Measurements from ENCODE around the gene ANLN.
"Not testable (repeated sequence)": the region's sequence is repeated elsewhere in the genome, so short reads cannot be mapped to it uniquely, and the experiment has no call there.

ANLN gene

DNA sequence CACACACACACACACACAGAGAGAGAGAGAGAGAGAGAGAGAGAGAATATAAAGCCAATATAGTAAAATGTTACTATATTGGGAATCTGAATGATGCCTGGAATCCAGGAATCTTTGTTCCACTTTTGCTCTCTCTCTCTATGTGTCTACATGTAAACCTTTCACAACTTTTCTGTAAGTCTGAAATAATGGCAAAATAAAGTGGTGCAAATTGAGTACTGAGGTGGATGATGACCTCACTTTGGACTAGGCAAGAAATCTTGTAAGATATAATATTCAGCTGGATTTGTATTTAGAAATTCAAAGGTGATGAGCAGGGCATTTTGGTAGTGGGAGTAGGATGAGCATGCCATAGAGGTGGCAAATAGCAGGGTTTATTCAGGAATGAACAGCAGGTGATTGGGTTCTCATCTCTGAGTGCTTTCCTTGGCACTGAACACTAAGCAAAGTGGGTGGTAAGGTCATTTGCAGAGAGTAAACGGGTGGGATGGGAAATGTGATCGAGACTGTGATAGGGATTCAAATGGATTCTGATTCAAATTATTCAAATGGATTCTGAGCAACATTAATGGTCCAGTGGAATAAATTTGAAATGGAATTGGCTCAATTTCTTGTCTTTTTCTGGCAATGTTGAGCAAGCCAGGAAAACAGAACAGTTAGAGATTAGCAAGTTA, 9.7 kb upstream of the ANLN start:
- DNase-seq = no peak

- DNase-seq = no peak
Observed at GRCh38 chr7:36381056-36381455, 8.6 kb upstream of the ANLN start.

DNA sequence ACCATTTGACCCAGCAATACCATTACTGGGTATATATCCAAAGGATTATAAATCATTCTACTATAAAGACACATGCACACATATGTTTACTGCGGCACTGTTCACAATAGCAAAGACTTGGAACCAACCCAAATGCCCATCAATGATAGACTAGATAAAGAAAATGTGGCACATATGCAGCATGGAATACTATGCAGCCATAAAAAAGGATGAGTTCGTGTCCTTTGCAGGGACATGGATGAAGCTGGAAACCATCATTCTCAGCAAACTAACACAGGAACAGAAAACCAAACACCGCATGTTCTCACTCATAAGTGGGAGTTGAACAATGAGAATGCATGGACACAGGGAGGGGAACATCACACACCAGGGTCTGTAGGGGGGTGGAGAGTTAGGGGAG, 6.4 kb upstream of the ANLN start:
- DNase-seq = not testable (repeated sequence)

DNA sequence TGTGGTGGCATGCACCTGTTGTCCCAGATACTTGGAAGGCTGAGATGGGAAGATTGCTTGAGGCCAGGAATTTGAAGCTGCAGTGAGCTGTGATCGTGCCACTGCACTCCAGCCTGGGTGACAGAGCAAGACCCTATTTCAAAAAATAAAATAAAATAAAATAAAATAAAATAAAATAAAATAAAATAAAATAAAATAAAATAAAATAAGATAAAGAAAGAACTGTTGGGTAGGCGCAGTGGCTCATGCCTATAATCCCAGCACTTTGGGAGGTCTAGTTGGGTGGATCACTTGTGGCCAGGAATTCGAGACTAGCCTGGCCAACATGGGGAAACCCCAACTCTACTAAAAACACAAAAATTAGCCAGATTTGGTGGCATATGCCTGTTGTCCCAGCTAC, 4.0 kb upstream of the ANLN start:
- not testable (repeated sequence) for DNase-seq

- DNase-seq = no peak
Observed at GRCh38 chr7:36387435-36388231, 2.0 kb upstream of the ANLN start.

DNA sequence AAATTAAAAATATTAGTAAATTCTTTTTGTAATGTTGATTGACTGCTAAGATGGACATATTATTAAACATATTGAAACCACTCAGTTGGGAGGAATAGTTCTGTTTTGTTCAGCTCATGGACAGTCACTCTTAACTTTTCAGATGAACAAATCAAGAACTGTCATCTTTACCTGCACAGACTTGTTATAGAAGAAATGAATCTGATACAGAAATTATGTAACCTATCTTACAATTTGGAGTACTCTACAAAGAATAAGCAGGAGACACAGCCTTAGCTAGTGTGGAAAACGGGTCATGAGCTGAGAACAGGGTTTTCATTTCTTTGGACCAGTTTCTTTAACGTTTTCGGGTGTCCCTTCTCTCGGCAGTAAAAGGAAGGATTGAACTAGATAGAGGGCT, 1.2 kb upstream of the ANLN start:
- DNase-seq = no peak

- peak; percentile 79 for DNase-seq
Observed at GRCh38 chr7:36390199-36391090, 783 bp downstream of the ANLN start.

DNA sequence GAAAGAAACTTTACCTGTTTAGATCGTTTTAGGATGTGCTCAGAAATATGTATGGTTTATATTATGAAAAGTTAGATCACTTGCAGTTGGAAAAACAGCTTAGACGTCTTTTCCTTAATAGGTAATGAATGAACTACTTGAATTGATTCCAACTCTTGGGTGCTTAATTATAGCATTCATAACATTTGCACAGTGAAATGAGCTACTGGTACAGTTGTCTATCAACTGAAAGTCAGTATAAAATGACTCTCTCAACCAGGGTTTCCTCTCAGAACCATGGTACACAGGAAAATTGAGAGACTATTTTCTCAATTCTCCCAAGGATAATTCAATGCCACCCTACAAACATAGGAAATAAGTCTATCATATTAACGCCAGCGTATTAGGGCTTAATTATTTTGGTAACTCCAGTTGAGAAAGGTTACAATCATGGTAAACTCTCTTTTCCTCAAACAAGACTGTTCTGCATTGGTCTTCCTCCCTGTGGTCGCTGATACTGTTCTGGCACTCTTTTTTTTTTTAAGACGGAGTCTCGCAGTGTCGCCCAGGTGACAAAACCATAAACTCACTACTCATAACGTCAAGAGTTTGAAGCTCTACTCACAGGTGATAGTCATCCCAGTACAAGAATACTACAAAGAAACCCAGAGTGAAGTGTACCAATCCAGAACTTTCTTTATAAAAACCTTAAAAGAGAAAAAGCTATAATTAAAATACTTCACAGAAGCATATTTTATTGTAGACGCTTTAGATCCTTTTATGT, 2.0 kb downstream of the ANLN start:
- peak; percentile 13 for DNase-seq

DNA sequence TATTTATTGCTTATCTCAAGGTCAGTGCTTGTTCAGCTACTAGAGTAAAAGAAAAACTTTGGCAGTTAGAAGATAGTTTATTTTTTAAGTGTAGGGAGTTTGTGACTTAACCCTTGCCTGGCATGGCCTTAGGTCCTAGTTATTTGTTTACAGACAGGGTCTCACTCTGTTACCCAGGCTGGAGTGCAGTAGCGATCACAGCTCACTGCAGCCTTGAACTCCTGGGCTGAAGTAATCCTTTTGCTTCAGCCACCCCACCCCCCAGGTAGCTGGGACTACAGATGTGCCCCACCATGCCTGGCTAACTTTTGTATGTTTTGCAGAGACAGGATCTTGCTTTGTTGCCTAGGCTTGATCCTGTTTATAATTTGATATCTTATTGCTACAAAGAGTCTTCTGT, 4.2 kb downstream of the ANLN start:
- no peak for DNase-seq

- DNase-seq = no peak
Observed at GRCh38 chr7:36395171-36395894, 5.7 kb downstream of the ANLN start.

DNA sequence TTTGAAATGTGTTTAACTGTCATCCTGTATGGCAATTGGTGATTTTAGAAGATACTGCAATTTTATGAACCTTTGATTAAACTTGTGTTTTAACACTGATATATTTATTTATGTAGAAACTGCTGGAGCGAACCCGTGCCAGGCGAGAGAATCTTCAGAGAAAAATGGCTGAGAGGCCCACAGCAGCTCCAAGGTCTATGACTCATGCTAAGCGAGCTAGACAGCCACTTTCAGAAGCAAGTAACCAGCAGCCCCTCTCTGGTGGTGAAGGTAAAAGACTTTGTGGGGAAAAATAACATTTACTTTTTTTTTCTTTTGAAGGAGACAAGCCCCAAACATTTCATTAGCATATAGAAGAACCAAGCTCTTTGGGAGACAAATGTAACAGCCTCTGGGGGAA, 6.5 kb downstream of the ANLN start:
- DNase-seq = no peak

GRCh38 chr7:36400036-36400435, 10.4 kb downstream of the ANLN start:
- no peak for DNase-seq

DNA sequence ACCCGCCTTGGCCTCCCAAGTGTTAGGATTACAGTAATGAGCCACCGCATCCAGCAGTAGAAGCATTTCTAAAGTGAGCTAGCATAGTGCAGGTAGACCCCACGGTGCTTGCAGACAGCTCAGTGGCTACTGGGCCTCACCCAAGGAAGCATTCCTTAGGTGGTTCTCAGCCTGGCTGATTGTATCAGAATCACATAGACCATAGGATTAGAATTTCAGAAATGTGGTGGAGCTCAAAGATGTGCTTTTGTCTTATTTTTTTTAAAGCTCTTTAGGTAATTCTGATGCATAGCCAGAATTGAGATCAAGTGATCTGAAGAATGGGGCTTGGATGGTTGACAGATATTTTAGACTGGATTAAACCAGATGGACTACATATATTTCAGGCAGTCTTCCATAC, 10.9 kb downstream of the ANLN start:
- no peak for DNase-seq

DNA sequence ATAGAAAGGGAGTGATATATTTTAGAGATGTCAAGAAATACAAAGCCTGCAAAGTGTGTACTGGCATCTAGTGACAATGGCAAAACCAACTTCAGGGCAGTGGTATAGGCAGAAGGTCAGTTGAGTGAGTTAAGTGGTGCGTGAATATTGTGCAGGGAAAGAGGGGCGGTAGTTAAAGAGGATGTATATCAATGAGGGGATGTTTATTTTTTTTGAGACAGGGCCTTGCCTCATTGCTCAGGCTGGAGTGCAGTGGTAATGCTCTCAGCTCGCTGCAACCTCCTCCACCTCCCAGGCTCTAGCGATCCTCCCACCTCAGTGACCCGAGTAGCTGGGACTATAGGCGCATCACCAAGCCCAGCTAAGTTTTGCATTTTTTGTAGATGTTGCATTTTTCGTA, 13.8 kb downstream of the ANLN start:
- no peak for DNase-seq

GRCh38 chr7:36404639-36405408, 15.2 kb downstream of the ANLN start:
- DNase-seq = no peak

DNA sequence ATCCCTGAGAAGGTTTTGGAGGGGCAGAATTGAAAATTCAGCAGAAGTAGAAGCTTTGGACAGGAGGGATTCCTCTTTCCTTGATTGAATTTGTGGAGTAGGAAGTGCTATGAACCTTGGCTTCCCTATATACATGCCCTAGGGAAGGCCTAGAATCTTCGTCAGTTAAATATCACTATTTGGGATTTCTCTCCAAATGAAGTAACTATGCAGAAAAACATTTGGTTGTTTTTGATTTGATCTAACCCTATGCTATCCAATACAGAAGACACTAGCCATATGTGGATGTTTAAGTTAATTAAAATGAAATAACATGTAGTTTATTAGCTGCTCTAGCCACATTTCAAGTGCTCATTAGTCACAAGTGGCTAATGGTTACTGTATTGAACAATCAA, 15.7 kb downstream of the ANLN start:
- no peak for DNase-seq

GRCh38 chr7:36406156-36406555, 16.5 kb downstream of the ANLN start:
- DNase-seq = no peak

- DNase-seq = no peak
Observed at GRCh38 chr7:36407636-36408550, 18.2 kb downstream of the ANLN start.

GRCh38 chr7:36408589-36408988, 18.9 kb downstream of the ANLN start:
- peak; percentile 44 for DNase-seq

DNA sequence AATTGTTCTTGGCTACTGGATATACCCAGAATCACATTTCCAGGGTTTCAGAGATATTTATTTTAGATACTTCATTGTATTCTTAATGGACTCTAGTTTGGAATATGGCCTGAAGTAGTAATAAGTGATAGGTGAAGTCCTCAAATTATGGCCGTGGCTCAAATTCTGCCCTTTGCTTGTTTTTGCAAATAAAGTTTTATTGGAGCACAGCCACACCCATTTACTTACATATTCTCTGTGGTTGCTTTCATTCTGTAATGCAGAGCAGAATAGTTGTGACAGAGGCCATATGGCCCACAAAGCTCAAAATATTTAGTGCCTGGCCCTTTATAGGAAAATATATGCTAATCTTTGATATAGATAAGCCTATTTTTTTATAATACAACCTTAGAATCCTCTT, 19.5 kb downstream of the ANLN start:
- DNase-seq = no peak

All from COR-L47 (cell line).